AG04449 (cell line): Measurements from ENCODE around the gene MAN2B1.

ENCODE experiments used
- CTCF ChIA-PET: fragments of 350-600 bp; formaldehyde crosslinking; extraction: SDS; loops from one replicate; lab custom pipeline; 2021; ENCODE audit warnings: antibody characterized with exemption; lab: Yijun Ruan, JAX
- POLR2A ChIA-PET: fragments of 400-600, 350-600 bp; formaldehyde crosslinking; extraction: SDS; loops from one replicate; lab custom pipeline; 2020; ENCODE audit warnings: antibody characterized with exemption, inconsistent platforms; lab: Yijun Ruan, JAX
- DNase-seq: peaks from one replicate; pipeline ENCODE4 v3.0.0-alpha.2; 2010; ENCODE audit warnings: low read depth, low spot score
- H3K4me3 ChIP-seq: 2 replicates; pipeline ENCODE4 v1.5.1; 2011; ENCODE audit warnings: low read depth, mild to moderate bottlenecking, control low read depth, low read length
- TF ChIP-seq, protein P1 (sequence below): IDR thresholded peaks from one replicate; pipeline ENCODE4 v1.5.1; 2011; ENCODE audit warnings: mild to moderate bottlenecking, moderate library complexity, low read length, control low read depth, inconsistent platforms; ENCODE audit not compliant: insufficient read depth; ENCODE audit errors: missing control alignments

Gene MAN2B1

DNA sequence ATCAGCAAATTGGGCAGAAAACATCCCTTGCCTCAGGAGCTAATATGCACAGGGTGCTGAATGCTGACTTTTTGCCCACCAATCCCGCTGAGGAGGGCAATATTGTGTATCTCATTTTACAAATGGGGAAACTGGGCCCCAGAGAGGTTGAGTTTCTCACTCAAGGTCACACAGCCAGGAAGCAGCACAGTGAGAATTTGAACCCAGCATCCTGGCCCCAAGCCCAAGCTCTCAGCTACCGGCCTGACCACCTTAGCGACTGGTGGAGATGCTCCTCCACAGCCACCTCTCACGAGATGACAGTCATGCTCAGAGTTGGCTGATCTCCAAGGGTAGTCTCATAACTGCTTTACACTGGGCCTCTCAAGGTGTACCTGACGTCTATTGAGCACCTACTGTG is 26.4 kb upstream of the MAN2B1 start:
- ChIA-PET CTCF (interaction anchor here (1.9 kb wide), 1 partner anchor 16 kb away, joined by 5 read pairs; no protein-coding TSS in a partner anchor), POLR2A (no interaction called here)
- no peak overlapping the region for H3K4me3 ChIP-seq
- DNase-seq: no peak
- TF ChIP-seq, protein P1, sequence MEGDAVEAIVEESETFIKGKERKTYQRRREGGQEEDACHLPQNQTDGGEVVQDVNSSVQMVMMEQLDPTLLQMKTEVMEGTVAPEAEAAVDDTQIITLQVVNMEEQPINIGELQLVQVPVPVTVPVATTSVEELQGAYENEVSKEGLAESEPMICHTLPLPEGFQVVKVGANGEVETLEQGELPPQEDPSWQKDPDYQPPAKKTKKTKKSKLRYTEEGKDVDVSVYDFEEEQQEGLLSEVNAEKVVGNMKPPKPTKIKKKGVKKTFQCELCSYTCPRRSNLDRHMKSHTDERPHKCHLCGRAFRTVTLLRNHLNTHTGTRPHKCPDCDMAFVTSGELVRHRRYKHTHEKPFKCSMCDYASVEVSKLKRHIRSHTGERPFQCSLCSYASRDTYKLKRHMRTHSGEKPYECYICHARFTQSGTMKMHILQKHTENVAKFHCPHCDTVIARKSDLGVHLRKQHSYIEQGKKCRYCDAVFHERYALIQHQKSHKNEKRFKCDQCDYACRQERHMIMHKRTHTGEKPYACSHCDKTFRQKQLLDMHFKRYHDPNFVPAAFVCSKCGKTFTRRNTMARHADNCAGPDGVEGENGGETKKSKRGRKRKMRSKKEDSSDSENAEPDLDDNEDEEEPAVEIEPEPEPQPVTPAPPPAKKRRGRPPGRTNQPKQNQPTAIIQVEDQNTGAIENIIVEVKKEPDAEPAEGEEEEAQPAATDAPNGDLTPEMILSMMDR: no peak

DNA sequence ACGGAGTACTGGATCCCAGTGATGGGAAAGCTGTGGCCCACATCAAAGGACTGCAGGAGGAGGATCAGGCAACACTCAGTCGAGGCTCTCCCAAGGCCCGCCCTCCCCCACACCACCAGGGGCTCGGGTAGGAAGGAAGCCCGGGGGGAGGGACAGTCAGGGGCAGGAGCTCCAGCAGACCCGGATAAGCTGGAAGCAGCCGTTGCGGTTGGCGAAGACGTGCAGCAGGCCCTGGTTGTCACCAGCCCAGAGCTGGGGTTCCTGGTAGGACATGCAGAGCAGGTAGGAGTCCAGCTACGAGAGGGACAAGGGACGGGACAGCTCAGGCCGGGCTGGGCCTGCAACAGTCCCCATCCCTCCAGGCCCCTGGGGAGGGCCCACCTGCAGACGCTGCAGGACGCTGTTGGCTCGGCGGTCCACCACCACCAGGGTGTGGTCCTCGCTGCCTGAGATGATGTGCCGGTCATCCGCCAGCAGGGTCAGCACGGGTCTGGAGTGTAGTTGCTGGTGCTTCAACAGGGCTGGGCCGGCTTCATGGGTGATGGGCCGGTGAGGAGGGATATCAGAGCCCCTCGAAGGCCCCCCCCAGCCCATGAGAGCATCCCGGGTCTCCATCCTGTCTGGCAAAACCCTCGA is 23.2 kb upstream of the MAN2B1 start:
- DNase-seq: no peak
- ChIA-PET CTCF (interaction anchor here (0.7 to 1.5 kb wide), 2 partner anchors 14 to 17 kb away, joined by 3 to 7 read pairs; no protein-coding TSS in a partner anchor), POLR2A (interaction anchor here (1.5 kb wide), 1 partner anchor 9 kb away, joined by 4 read pairs; no protein-coding TSS in a partner anchor)
- TF ChIP-seq, protein P1: no peak
- no peak overlapping the region for H3K4me3 ChIP-seq

DNA sequence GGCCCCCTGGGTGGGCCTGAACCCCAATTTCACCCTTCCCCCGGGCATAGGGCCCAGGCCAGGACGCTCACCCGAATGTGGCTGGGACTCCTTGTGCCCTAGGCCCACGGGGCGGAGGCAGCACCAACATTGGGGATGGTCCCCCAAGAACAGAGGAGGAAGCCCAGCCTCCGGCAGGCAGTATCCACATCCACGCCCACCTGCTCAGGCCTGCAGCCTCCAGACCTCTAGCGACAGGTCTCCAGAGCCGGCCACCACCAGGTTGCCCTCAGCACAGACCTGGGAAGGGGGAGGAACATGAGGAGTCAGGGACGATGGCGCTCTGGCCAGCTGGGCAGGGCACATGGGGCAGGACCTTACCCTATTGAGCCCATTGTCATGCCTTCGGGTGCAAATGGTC is 22.5 kb upstream of the MAN2B1 start:
- TF ChIP-seq, protein P1: no peak
- ChIA-PET CTCF (interaction anchor here (1.5 kb wide), 1 partner anchor 17 kb away, joined by 7 read pairs; no protein-coding TSS in a partner anchor), POLR2A (no interaction called here)
- DNase-seq: no peak
- no peak overlapping the region for H3K4me3 ChIP-seq

DNA sequence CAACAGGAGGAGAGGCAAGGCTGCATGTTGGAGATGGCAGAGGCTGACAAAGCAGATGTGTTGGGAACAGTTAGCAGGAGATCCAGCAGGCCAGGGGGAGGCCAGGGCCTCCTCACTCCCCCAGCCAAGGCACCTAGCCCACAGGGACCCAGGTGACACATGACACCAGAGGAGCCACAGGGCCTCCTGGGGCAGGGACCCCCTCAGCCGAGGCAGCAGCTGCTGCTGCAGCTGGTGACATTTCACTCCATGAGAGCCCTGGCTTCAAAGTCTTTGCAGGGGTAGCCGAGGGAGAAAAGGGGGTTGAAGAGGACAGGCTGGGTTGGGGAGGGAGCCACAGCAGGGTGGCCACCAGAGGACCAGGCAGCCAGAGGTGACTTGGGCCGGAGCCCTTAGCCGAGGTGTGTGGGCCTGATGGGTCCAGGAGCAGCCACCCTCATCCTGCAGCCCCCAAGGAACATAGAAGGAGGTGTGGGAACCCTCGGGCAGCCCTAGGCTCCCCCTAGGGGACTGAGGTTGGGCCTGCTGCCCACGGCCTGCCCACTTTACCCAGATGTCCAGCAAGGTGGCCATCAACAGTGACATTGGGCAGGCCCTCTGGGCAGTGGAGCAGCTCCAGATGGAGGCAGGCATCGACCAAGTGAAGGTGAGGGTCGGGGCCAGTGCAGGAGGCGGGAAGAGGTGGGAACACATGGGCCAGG is 21.1 kb upstream of the MAN2B1 start, which contains the start of gene GNG14:
Gene GNG14, plus strand, starts transcription at position 503 of the 701 bp plus-strand sequence. Its CDS starts 51 bp downstream, at position 554.
- no peak within 1 kb of the TSS for H3K4me3 ChIP-seq
- POLR2A ChIA-PET: no interaction called here
- CTCF ChIA-PET: no interaction called here
- TF ChIP-seq, protein P1: no peak
- no peak for DNase-seq

DNA sequence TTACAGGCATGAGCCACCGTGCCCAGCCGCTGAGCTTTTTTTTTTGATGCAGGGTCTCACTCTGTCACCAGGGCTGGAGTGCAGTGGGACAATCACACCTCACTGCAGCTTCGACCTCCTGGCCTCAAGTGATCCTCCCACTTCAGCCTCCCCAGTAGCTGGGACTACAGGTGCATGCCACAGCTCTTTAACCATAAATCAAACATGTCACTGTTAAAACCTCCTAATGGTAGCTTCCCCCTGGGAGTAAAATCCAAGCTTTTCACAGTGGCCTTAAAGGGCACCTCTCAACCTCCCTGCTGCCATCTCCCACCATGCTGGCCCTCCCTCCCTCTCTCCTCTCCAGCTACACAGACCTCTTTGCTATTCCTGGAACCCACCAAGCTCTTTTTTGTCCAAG is 19.3 kb upstream of the MAN2B1 start:
- no peak for DNase-seq
- TF ChIP-seq, protein P1: no peak
- CTCF ChIA-PET: interaction anchor here (0.9 to 2.4 kb wide), 6 partner anchors 8 to 162 kb away, joined by 3 to 13 read pairs (median 4); no protein-coding TSS in a partner anchor
- POLR2A ChIA-PET: interaction anchor here (0.6 to 1.2 kb wide), 2 partner anchors 8 to 11 kb away, joined by 3 to 4 read pairs; partner anchors contain the start of gene FBXW9
- no peak overlapping the region for H3K4me3 ChIP-seq
